CD4-positive, alpha-beta T cell treated with Interferon gamma for 1 hour (primary cell): ENCODE results near the gene CCDC159.
"Not testable (repeated sequence)": the region's sequence is repeated elsewhere in the genome, so short reads cannot be mapped to it uniquely, and the experiment has no call there.

Experiments used
- DNase-seq: peaks from one replicate; pipeline ENCODE4 v3.0.0-alpha.2; 2020

The CCDC159 gene

GRCh38 chr19:11370744-11371143, 24.4 kb downstream of the CCDC159 start:
- DNase-seq: no peak

GRCh38 chr19:11373166-11373884, 27.0 kb downstream of the CCDC159 start:
- DNase-seq: no peak

- DNase-seq: no peak
Measured at GRCh38 chr19:11373885-11374432, 27.6 kb downstream of the CCDC159 start.

DNA sequence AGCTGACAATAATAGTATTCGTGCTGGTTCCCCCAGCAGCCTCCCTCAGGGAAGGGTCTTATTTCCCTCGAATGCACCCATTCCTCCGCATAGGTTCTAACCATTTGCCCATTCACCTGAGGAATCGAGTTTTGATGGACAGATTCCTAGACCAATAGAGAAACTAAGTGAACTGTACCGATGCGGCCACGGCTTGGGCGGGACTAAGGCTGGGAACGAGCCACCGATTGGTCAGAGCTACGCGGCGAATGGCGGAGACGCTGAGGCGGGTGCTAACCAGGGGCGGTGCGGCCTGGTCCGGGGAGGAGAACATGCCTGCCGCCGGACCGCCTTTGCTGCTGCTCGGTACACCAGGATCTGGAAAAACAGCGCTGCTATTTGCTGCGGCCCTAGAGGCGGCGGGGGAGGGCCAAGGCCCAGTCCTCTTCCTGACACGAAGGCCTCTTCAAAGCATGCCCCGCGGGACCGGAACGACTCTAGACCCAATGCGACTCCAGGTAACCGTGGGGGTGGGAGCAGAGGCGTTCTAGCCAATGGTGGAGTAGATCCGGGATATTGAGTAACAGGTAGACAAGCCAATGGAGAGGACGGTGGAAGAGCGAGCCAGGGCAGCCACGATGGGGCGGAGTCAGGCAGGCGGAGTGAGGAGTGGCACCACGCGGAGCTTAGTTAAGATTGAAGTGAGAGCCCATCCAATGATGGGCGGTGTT, 28.3 kb downstream of the CCDC159 start, which contains the start of gene SWSAP1:
SWSAP1 (plus strand) TSS at position 234 of the 710 bp plus-strand sequence; CDS start at position 249, 15 bp downstream.
- peak; percentile 99 for DNase-seq

GRCh38 chr19:11375143-11375948, 29.0 kb downstream of the CCDC159 start:
- peak; percentile 75 for DNase-seq

GRCh38 chr19:11377237-11377636, 30.9 kb downstream of the CCDC159 start:
- DNase-seq: no peak

DNA sequence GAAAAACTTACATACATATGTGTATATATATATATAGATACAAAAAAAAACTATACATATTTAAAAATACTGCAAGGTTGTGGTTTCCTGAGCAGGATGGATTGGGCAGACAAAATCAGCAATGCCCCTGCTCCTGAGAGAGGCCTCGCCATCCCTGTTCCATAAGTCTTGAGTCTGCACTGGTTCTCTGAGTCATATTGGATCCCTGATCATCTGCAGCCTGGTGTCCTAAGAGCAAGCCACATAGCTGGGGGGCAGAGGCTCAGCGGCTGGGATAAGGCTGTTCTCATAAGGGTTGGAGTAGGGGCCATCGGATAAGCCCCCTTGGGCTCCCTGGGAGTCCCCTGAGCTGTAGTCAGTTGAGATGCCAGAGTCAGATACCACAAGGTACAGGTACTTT, 31.4 kb downstream of the CCDC159 start:
- no peak for DNase-seq

GRCh38 chr19:11378319-11379189, 32.2 kb downstream of the CCDC159 start:
- DNase-seq: peak; percentile 18

- DNase-seq: not testable (repeated sequence)
Measured at GRCh38 chr19:11379269-11379845, 33.0 kb downstream of the CCDC159 start.

DNA sequence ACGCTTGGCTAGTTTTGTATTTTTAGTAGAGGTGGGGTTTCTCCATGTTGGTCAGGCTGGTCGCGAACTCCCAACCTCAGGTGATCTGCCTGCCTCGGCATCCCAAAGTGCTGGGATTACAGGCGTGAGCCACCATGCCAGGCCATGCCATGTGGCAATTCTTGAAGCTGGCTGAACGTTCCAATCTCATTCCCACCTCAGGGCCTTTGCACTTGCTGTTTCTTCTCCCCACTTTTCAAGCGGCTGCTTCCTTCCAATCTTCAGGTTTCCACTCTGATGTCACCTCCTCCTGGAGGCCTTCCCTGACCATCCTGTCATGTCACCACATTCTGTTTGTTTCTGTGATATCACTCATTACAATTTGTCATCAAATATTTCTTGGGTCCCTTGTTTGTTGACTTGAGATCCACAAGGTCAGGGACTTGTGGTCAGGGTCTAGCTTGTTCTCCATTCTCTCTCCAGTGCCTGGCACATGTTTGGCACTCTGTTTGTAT, 33.6 kb downstream of the CCDC159 start:
- no peak for DNase-seq

DNA sequence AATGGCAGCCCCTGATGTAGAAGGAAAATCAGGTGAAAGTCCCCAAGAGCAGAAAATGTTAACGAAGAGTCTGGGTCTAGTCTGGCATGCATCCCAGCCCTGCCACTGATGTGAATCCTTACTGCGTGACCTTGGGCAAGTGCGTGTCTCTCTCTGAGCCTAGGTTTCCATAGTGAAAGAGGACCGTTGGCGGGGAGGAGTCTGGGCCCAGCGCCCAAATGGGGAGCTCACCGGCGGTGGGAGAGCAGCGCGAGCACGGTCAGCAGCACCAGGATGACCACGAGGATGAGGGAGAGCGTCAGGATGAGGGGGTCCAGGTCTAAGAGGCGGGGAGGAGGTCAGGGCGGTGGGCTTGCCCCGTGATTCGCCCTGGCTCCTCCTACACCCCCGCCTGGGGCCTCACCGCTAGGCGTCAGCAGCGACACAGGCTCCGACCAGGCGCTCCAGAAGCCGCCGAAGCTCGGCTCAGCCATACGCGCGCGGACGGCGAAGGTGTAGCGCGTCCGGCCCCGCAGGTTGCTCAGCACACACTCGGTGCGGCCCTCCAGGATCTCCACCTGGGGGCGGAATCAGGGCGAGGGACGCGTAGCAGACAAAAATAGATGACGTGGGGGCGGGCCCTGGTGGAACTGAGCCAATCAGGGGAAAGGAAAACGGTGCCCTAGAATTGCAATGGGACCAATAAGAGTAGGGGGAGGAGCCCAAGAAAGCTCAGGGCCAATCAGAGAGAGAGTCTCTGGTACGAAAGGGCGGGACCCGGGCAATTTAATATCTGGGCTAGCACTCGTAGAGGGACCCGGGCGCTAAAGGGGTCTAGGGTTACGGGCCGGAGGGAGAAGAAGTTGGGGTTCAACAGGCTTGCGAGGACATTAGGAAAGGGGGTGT, 34.6 kb downstream of the CCDC159 start:
- DNase-seq: peak; percentile 98

DNA sequence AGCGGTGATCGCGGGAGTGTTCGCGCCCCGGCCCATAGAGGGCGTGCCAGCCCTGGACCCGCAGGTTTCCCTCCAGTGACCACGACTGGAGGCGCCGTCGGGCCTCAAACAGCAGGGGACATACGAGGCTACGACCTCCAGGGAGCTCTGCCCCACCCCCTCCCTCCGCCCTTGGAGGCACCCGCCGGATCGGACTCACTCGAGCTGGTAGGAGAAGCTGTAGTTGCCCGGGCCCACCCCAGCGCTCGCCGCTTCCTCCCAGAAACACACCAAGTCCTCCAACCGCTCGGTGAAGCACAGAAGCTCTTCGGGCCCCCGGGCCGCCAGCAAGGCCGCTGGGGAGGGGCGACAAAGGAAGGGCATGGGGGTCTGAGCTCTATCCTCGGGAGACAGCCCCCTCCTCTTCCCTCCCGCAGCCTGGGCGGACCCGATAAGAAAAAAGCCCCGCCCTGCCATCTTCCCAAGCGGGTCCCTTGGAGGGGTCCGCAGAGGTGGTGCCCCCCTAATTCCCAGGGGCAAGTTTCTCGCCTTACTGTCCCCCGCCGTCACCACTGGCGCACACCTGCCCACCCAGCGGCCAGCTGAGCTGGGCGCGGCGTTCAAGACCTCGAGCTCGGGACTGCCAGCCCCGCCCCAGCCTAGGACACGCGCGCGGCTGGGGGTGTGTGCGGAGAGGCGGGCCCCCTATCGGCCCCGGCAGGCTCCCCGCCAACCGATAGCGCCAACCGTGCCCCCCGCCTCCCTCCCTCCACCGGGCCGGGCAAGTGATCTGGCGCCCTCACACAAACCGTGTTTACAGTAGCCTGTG, 36.8 kb downstream of the CCDC159 start:
- DNase-seq: peak; percentile 63

DNA sequence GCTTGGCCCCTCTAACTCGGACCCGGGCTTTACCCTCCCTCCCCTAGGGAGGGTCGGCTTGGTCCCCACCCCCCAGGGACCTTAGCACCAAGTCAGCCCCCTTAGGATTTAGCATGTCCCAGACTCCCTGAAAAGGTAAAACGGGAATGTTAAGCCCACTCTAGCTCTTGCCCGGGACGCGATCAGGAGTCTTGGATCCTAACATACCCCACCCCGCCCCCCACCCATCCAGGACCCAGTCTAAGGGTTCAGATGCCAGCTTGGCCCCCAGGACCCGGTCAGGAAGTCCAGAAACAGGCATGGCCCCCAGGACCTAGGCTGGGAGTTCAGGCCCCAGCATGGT, 37.4 kb downstream of the CCDC159 start:
- no peak for DNase-seq

DNA sequence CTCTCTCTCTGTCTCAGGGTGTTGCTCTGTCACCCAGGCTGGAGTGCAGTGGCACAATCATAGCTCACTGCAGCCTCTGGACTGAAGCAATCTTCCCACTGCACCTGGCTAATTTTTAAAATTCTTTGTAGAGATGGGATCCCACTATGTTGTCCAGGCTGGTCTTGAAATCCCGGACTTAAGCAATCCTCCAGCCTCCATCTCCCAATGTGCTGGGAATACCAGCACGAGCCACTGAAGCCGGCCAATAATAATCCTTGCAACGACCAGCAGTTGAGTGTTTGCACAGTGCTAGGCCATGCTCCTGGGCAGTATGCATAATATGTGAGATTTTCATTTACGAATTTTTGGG, 38.4 kb downstream of the CCDC159 start:
- no peak for DNase-seq

GRCh38 chr19:11387162-11388034, 41.1 kb downstream of the CCDC159 start:
- DNase-seq: peak; percentile 21

- DNase-seq: no peak
Measured at GRCh38 chr19:11390359-11390758, 44.0 kb downstream of the CCDC159 start.

- DNase-seq: no peak
Measured at GRCh38 chr19:11390933-11391680, 44.8 kb downstream of the CCDC159 start.

DNA sequence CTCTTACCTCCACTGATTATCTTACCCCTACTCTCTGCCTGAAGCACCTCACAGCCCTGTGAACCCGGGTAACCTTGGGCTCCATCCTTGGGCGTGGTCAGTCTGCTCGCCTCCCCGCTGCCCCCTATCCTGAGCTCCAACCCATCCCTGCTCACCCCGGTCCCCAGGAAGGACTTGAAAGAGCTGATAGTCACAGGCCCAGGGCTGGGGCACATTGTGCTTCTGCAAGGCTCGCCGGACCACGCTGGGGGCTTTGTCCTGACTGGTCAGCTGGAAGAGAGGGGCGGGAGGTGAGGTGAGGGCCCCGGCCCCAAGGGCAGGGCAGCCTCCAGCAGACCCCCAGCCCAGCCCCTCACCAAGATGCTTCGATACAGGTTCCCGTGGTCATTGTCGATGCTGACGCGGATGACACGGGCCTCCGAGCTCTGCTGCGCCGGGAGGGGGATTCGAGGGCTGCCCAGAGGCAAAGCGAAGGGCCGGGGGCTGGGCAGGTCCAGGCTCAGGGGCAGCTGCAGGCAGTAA, 50.8 kb downstream of the CCDC159 start:
- DNase-seq: no peak
